NCI-H128 (cell line): Measurements from ENCODE around the gene BEX2.

ENCODE experiments used
- DNase-seq: peaks from one replicate; lab custom pipeline; 2025; ENCODE audit not compliant: unreplicated experiment; lab: John Stamatoyannopoulos, UW

The BEX2 gene

GRCh38 chrX:103274284-103274683 lies 36.5 kb downstream of the BEX2 start:
- no peak for DNase-seq
